ENCODE data around the gene CATSPERE.
"Not testable (repeated sequence)": the region's sequence is repeated elsewhere in the genome, so short reads cannot be mapped to it uniquely, and the experiment has no call there.

The CATSPERE gene

GRCh38 chr1:244655186-244655585 lies 194.1 kb downstream of the CATSPERE start:
- DNase-seq (ENCODE audit: extremely low read depth, insufficient read length), result no peak

GRCh38 chr1:244657421-244657820 lies 196.3 kb downstream of the CATSPERE start:
- Histone ChIP-seq H3K4me3 (replicated peaks; ENCODE audit: low read depth, low read length) (no peak overlapping the region), H3K36me3 (ENCODE audit: control insufficient read depth, insufficient read depth, low read length) (no peaks in the 10 kb centered on the region), H3K27me3 (replicated peaks; ENCODE audit: control insufficient read depth, insufficient read depth, low read length) (no peaks in the 10 kb centered on the region)
- DNase-seq (ENCODE audit: extremely low read depth, insufficient read length), result no peak
- no peak for TF ChIP-seq CTCF (IDR thresholded peaks at IDR 0.05; ENCODE audit: insufficient read depth, low read length, poor library complexity, severe bottlenecking)

More at GRCh38 chr1:244655186-244655585, 194.1 kb downstream of the CATSPERE start:
- H3K36me3 ChIP-seq (ENCODE audit: control insufficient read depth, insufficient read depth, low read length), result no peaks in the 10 kb centered on the region
- H3K4me3 ChIP-seq (replicated peaks; ENCODE audit: low read depth, low read length), result no peak overlapping the region; the same call in 1 of the 2 replicates
- no peak for TF ChIP-seq CTCF (IDR thresholded peaks at IDR 0.05; ENCODE audit: insufficient read depth, low read length, poor library complexity, severe bottlenecking)
- H3K27me3 ChIP-seq (replicated peaks; ENCODE audit: control insufficient read depth, insufficient read depth, low read length), result no peaks in the 10 kb centered on the region

GRCh38 chr1:244659694-244660093 lies 198.6 kb downstream of the CATSPERE start:
- no peaks in the 10 kb centered on the region for H3K36me3 ChIP-seq (ENCODE audit: control insufficient read depth, insufficient read depth, low read length)
- no peaks in the 10 kb centered on the region for H3K27me3 ChIP-seq (replicated peaks; ENCODE audit: control insufficient read depth, insufficient read depth, low read length)
- H3K4me3 ChIP-seq (replicated peaks; ENCODE audit: low read depth, low read length), result no peak overlapping the region
- TF ChIP-seq CTCF (IDR thresholded peaks at IDR 0.05; ENCODE audit: insufficient read depth, low read length, poor library complexity, severe bottlenecking), result no peak
- no peak for DNase-seq (ENCODE audit: extremely low read depth, insufficient read length)

GRCh38 chr1:244660595-244660994 lies 199.5 kb downstream of the CATSPERE start:
- DNase-seq (ENCODE audit: extremely low read depth, insufficient read length), result no peak
- H3K36me3 ChIP-seq (ENCODE audit: control insufficient read depth, insufficient read depth, low read length), result no peaks in the 10 kb centered on the region
- H3K27me3 ChIP-seq (replicated peaks; ENCODE audit: control insufficient read depth, insufficient read depth, low read length), result no peaks in the 10 kb centered on the region
- H3K4me3 ChIP-seq (replicated peaks; ENCODE audit: low read depth, low read length), result no peak overlapping the region
- TF ChIP-seq CTCF (IDR thresholded peaks at IDR 0.05; ENCODE audit: insufficient read depth, low read length, poor library complexity, severe bottlenecking), result no peak

GRCh38 chr1:244661569-244662312 lies 200.7 kb downstream of the CATSPERE start:
- H3K36me3 ChIP-seq (ENCODE audit: control insufficient read depth, insufficient read depth, low read length); H3K27me3 ChIP-seq (replicated peaks; ENCODE audit: control insufficient read depth, insufficient read depth, low read length); DNase-seq (ENCODE audit: extremely low read depth, insufficient read length); H3K4me3 ChIP-seq (replicated peaks; ENCODE audit: low read depth, low read length): not testable (repeated sequence)

- H3K27me3 ChIP-seq (replicated peaks; ENCODE audit: control insufficient read depth, insufficient read depth, low read length), result no peaks in the 10 kb centered on the region
- TF ChIP-seq CTCF (IDR thresholded peaks at IDR 0.05; ENCODE audit: insufficient read depth, low read length, poor library complexity, severe bottlenecking), result no peak
- H3K36me3 ChIP-seq (ENCODE audit: control insufficient read depth, insufficient read depth, low read length), result no peaks in the 10 kb centered on the region
- no peak overlapping the region for H3K4me3 ChIP-seq (replicated peaks; ENCODE audit: low read depth, low read length)
- no peak for DNase-seq (ENCODE audit: extremely low read depth, insufficient read length)
Observed at GRCh38 chr1:244662599-244662998, 201.5 kb downstream of the CATSPERE start.

All from GM06990 (cell line).